Measurements from ENCODE around the gene LILRA5.

Gene LILRA5

GRCh38 chr19:54333586-54334298 is 20.8 kb upstream of the LILRA5 start:
- Histone ChIP-seq H2BK12ac (ENCODE audit: low read length in 2 of 2) (no peak overlapping the region), H3K27me3 (ENCODE audit: control insufficient read depth in 1 of 2, insufficient read depth in 1 of 2, low read length in 2 of 2) (peaks cover 0 to 8% of the 10 kb centered on the region in 2 experiments), H2AFZ (ENCODE audit: low read depth, low read length) (no peak overlapping the region), H3K23ac (ENCODE audit: low read length in 2 of 2) (no peak overlapping the region), H3K36me3 (ENCODE audit: control insufficient read depth in 1 of 2, insufficient read depth in 2 of 2, low read depth in 1 of 2, low read length in 2 of 2) (no peaks in the 10 kb centered on the region), H2BK5ac (ENCODE audit: low read depth, low read length, poor library complexity, severe bottlenecking) (no peak overlapping the region), H3K4me3 (ENCODE audit: insufficient read depth in 1 of 2, low read depth in 1 of 2, low read length in 2 of 2) (no peak overlapping the region), H2BK15ac (ENCODE audit: low read depth, poor library complexity, severe bottlenecking) (no peak overlapping the region), H3K9ac (ENCODE audit: low read length) (no peak overlapping the region), H3K4me1 (ENCODE audit: control insufficient read depth, insufficient read depth, low read depth, low read length) (no peaks in the 10 kb centered on the region), H2AK5ac (ENCODE audit: low read length, severe bottlenecking) (no peak overlapping the region), H3K4ac (ENCODE audit: low read depth in 1 of 2, low read length in 2 of 2) (no peak overlapping the region), H3K14ac (ENCODE audit: low read length in 2 of 2) (no peak overlapping the region), H3K4me2 (ENCODE audit: low read length, poor library complexity, severe bottlenecking) (no peak overlapping the region), H3K18ac (ENCODE audit: low read depth in 1 of 2, low read length in 2 of 2) (no peak overlapping the region), H4K91ac (ENCODE audit: low read length) (no peak overlapping the region), H3K79me1 (replicated peaks; ENCODE audit: low read length, poor library complexity, severe bottlenecking) (no peaks in the 10 kb centered on the region), H3K27ac (ENCODE audit: low read length, poor library complexity, severe bottlenecking) (no peak overlapping the region), H3K9me3 (ENCODE audit: control insufficient read depth, low read length) (no peaks in the 10 kb centered on the region), H2BK120ac (ENCODE audit: low read depth, low read length) (no peak overlapping the region), H4K8ac (ENCODE audit: low read length) (no peak overlapping the region)
- 70% methylated on average over 2 of the region's 3 CpGs for WGBS
- no peak for DNase-seq

GRCh38 chr19:54332149-54332548 is 19.2 kb upstream of the LILRA5 start:
- Histone ChIP-seq H4K91ac (ENCODE audit: low read length) (no peak overlapping the region), H3K4me3 (ENCODE audit: insufficient read depth in 1 of 2, low read depth in 1 of 2, low read length in 2 of 2) (no peak overlapping the region), H2BK5ac (ENCODE audit: low read depth, low read length, poor library complexity, severe bottlenecking) (no peak overlapping the region), H2BK12ac (ENCODE audit: low read length in 2 of 2) (no peak overlapping the region), H3K14ac (ENCODE audit: low read length in 2 of 2) (no peak overlapping the region), H3K79me1 (replicated peaks; ENCODE audit: low read length, poor library complexity, severe bottlenecking) (no peaks in the 10 kb centered on the region), H3K4me1 (ENCODE audit: control insufficient read depth, insufficient read depth, low read depth, low read length) (no peaks in the 10 kb centered on the region), H2BK120ac (ENCODE audit: low read depth, low read length) (no peak overlapping the region), H3K18ac (ENCODE audit: low read depth in 1 of 2, low read length in 2 of 2) (no peak overlapping the region), H2AFZ (ENCODE audit: low read depth, low read length) (no peak overlapping the region), H3K23ac (ENCODE audit: low read length in 2 of 2) (no peak overlapping the region), H3K27me3 (ENCODE audit: control insufficient read depth in 1 of 2, insufficient read depth in 1 of 2, low read length in 2 of 2) (peaks cover 0 to 13% of the 10 kb centered on the region in 2 experiments), H3K9ac (ENCODE audit: low read length) (no peak overlapping the region), H3K4ac (ENCODE audit: low read depth in 1 of 2, low read length in 2 of 2) (no peak overlapping the region), H3K36me3 (ENCODE audit: control insufficient read depth in 1 of 2, insufficient read depth in 2 of 2, low read depth in 1 of 2, low read length in 2 of 2) (no peaks in the 10 kb centered on the region), H2BK15ac (ENCODE audit: low read depth, poor library complexity, severe bottlenecking) (no peak overlapping the region), H3K9me3 (ENCODE audit: control insufficient read depth, low read length) (no peaks in the 10 kb centered on the region), H4K8ac (ENCODE audit: low read length) (no peak overlapping the region), H3K27ac (ENCODE audit: low read length, poor library complexity, severe bottlenecking) (no peak overlapping the region), H2AK5ac (ENCODE audit: low read length, severe bottlenecking) (no peak overlapping the region), H3K4me2 (ENCODE audit: low read length, poor library complexity, severe bottlenecking) (no peak overlapping the region)
- WGBS, result 60% methylated on average over 4 of the region's 7 CpGs
- DNase-seq, result no peak

GRCh38 chr19:54331626-54332025 is 18.7 kb upstream of the LILRA5 start:
- Histone ChIP-seq H3K4ac (ENCODE audit: low read depth in 1 of 2, low read length in 2 of 2) (no peak overlapping the region), H3K79me1 (replicated peaks; ENCODE audit: low read length, poor library complexity, severe bottlenecking) (no peaks in the 10 kb centered on the region), H2BK15ac (ENCODE audit: low read depth, poor library complexity, severe bottlenecking) (no peak overlapping the region), H2BK12ac (ENCODE audit: low read length in 2 of 2) (no peak overlapping the region), H4K91ac (ENCODE audit: low read length) (no peak overlapping the region), H3K18ac (ENCODE audit: low read depth in 1 of 2, low read length in 2 of 2) (no peak overlapping the region), H3K27me3 (ENCODE audit: control insufficient read depth in 1 of 2, insufficient read depth in 1 of 2, low read length in 2 of 2) (peaks cover 0 to 13% of the 10 kb centered on the region in 2 experiments), H3K36me3 (ENCODE audit: control insufficient read depth in 1 of 2, insufficient read depth in 2 of 2, low read depth in 1 of 2, low read length in 2 of 2) (no peaks in the 10 kb centered on the region), H4K8ac (ENCODE audit: low read length) (no peak overlapping the region), H2AK5ac (ENCODE audit: low read length, severe bottlenecking) (no peak overlapping the region), H3K9me3 (ENCODE audit: control insufficient read depth, low read length) (no peaks in the 10 kb centered on the region), H3K23ac (ENCODE audit: low read length in 2 of 2) (no peak overlapping the region), H3K4me2 (ENCODE audit: low read length, poor library complexity, severe bottlenecking) (no peak overlapping the region), H3K14ac (ENCODE audit: low read length in 2 of 2) (no peak overlapping the region), H3K9ac (ENCODE audit: low read length) (no peak overlapping the region), H2BK5ac (ENCODE audit: low read depth, low read length, poor library complexity, severe bottlenecking) (no peak overlapping the region), H3K4me1 (ENCODE audit: control insufficient read depth, insufficient read depth, low read depth, low read length) (no peaks in the 10 kb centered on the region), H3K27ac (ENCODE audit: low read length, poor library complexity, severe bottlenecking) (no peak overlapping the region), H2AFZ (ENCODE audit: low read depth, low read length) (no peak overlapping the region), H2BK120ac (ENCODE audit: low read depth, low read length) (no peak overlapping the region), H3K4me3 (ENCODE audit: insufficient read depth in 1 of 2, low read depth in 1 of 2, low read length in 2 of 2) (no peak overlapping the region)
- WGBS, result 71% methylated on average over 6 of the region's 7 CpGs
- no peak for DNase-seq

- Histone ChIP-seq H3K4me2 (ENCODE audit: low read length, poor library complexity, severe bottlenecking) (no peak overlapping the region), H3K79me1 (replicated peaks; ENCODE audit: low read length, poor library complexity, severe bottlenecking) (no peaks in the 10 kb centered on the region), H3K4me3 (ENCODE audit: insufficient read depth in 1 of 2, low read depth in 1 of 2, low read length in 2 of 2) (no peak overlapping the region), H3K4me1 (ENCODE audit: control insufficient read depth, insufficient read depth, low read depth, low read length) (no peaks in the 10 kb centered on the region), H3K23ac (ENCODE audit: low read length in 2 of 2) (no peak overlapping the region), H4K91ac (ENCODE audit: low read length) (no peak overlapping the region), H3K27ac (ENCODE audit: low read length, poor library complexity, severe bottlenecking) (no peak overlapping the region), H3K18ac (ENCODE audit: low read depth in 1 of 2, low read length in 2 of 2) (no peak overlapping the region), H2AFZ (ENCODE audit: low read depth, low read length) (no peak overlapping the region), H3K9me3 (ENCODE audit: control insufficient read depth, low read length) (no peaks in the 10 kb centered on the region), H2BK15ac (ENCODE audit: low read depth, poor library complexity, severe bottlenecking) (no peak overlapping the region), H4K8ac (ENCODE audit: low read length) (no peak overlapping the region), H3K14ac (ENCODE audit: low read length in 2 of 2) (no peak overlapping the region), H3K9ac (ENCODE audit: low read length) (no peak overlapping the region), H3K27me3 (ENCODE audit: control insufficient read depth in 1 of 2, insufficient read depth in 1 of 2, low read length in 2 of 2) (peaks cover 0 to 13% of the 10 kb centered on the region in 2 experiments), H3K36me3 (ENCODE audit: control insufficient read depth in 1 of 2, insufficient read depth in 2 of 2, low read depth in 1 of 2, low read length in 2 of 2) (no peaks in the 10 kb centered on the region), H2AK5ac (ENCODE audit: low read length, severe bottlenecking) (no peak overlapping the region), H2BK5ac (ENCODE audit: low read depth, low read length, poor library complexity, severe bottlenecking) (no peak overlapping the region), H3K4ac (ENCODE audit: low read depth in 1 of 2, low read length in 2 of 2) (no peak overlapping the region), H2BK120ac (ENCODE audit: low read depth, low read length) (no peak overlapping the region), H2BK12ac (ENCODE audit: low read length in 2 of 2) (no peak overlapping the region)
- no peak for DNase-seq
- WGBS, result 79% methylated on average over 13 of the region's 14 CpGs
These were observed 16.7 kb upstream of the LILRA5 start for GRCh38 chr19:54329476-54330165.
